ENCODE results near the gene POFUT2. TPM values are rescaled to one million over a fixed set of nuclear protein-coding genes. Genes with fewer than 3 reads are reported as not detected.
A peak's percentile ranks its signal among the peaks of the same experiment; 100 is the strongest.

The POFUT2 gene
- total RNA-seq, 4 donors from 2014 or later: 10.7 to 46.9 (median 20.0) TPM

DNA sequence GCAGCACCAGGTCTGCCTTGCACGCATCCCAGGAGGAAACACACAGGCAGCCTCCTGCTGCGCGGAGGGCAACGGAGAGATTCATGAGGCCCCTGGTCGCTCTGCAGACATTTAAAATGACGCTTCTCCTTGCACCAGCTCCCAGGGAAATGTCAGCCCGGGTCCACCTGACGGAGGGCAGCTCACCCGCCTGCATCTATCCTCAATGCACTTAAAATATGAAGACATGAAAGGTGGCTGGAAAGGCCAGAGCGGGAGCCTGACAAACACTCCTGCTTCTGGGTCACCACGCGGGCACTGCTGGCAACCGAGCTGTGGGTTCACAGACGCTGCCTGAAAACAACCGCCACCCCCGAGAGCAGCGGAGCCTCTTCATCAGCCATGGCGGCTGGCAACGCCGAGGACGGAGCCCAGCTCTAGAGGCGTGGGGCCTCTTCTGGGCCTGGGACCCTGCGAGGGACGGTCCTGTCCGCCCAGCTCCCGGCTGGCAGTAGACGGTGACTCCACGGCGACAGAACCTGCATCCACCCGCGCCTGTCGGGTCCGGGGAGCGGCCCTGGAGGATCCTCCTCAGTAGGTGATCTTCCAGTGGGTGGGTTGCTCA is 22.7 kb downstream of the POFUT2 start:
- peak; percentile 59 to 66 for DNase-seq (ENCODE audit: low spot score in 2 of 2)
- Histone ChIP-seq H3K36me3 (peaks cover 62% of the 10 kb centered on the region), H3K27me3 (no peaks in the 10 kb centered on the region), H3K27ac (no peak overlapping the region), H3K4me1 (no peaks in the 10 kb centered on the region), H3K9me3 (no peaks in the 10 kb centered on the region), H3K4me3 (no peak overlapping the region)
- TF ChIP-seq, protein P1, sequence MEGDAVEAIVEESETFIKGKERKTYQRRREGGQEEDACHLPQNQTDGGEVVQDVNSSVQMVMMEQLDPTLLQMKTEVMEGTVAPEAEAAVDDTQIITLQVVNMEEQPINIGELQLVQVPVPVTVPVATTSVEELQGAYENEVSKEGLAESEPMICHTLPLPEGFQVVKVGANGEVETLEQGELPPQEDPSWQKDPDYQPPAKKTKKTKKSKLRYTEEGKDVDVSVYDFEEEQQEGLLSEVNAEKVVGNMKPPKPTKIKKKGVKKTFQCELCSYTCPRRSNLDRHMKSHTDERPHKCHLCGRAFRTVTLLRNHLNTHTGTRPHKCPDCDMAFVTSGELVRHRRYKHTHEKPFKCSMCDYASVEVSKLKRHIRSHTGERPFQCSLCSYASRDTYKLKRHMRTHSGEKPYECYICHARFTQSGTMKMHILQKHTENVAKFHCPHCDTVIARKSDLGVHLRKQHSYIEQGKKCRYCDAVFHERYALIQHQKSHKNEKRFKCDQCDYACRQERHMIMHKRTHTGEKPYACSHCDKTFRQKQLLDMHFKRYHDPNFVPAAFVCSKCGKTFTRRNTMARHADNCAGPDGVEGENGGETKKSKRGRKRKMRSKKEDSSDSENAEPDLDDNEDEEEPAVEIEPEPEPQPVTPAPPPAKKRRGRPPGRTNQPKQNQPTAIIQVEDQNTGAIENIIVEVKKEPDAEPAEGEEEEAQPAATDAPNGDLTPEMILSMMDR (IDR thresholded peaks at IDR 0.05): no peak
- TF ChIP-seq EP300 (IDR thresholded peaks at IDR 0.05) (no peak), POLR2A (IDR thresholded peaks at IDR 0.05) (no peak), POLR2AphosphoS5 (IDR thresholded peaks at IDR 0.05) (no peak)
- WGBS: 81% methylated on average over 14 of the region's 34 CpGs

DNA sequence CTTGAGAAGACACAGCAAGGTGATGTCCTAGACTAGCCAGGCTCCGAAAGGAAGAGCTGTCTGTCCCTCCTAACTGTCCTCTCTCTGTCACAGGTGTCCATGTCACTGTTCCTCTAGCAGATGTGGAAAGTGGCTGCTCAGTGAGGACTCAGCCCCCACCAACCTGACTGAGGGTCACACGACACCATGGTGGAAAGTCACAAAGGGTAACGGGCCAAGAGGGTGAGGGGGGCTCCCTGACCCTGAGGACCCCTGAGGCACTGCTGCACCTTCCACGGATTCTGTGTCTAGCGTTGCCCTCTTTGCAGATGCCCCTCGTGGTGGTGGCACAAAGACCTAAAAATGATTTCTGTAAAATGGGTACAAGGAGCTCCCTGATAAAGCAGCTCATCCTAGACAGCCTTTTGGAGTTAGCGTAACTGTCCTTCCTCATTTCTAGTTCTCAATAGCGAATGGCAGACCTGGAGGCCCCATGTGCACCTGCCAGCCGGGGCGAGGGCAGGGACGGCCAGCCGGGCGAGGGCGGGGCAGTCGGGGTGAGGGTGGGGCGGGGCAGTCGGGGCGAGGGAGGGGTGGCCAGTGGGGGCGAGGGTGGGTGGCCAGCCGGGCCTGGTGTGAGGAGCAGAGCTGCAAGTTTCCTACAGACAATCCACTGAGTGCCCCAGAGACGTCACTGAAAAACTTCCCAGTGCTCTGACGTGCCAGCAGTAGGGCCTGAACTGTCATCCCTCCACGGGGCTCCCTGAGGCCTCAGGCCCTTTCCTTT is 23.4 kb downstream of the POFUT2 start:
- DNase-seq (ENCODE audit: low spot score in 2 of 2): peak; percentile 40 to 70
- Histone ChIP-seq H3K4me3 (no peak overlapping the region), H3K36me3 (peaks cover 57% of the 10 kb centered on the region), H3K4me1 (no peaks in the 10 kb centered on the region), H3K9me3 (no peaks in the 10 kb centered on the region), H3K27ac (no peak overlapping the region), H3K27me3 (peaks cover 1% of the 10 kb centered on the region)
- 90% methylated on average over 21 of the region's 23 CpGs for WGBS
- TF ChIP-seq, protein P1 (IDR thresholded peaks at IDR 0.05): no peak
- TF ChIP-seq POLR2AphosphoS5 (IDR thresholded peaks at IDR 0.05): no peak
- no peak for TF ChIP-seq EP300 (IDR thresholded peaks at IDR 0.05)
- no peak for TF ChIP-seq POLR2A (IDR thresholded peaks at IDR 0.05)

DNA sequence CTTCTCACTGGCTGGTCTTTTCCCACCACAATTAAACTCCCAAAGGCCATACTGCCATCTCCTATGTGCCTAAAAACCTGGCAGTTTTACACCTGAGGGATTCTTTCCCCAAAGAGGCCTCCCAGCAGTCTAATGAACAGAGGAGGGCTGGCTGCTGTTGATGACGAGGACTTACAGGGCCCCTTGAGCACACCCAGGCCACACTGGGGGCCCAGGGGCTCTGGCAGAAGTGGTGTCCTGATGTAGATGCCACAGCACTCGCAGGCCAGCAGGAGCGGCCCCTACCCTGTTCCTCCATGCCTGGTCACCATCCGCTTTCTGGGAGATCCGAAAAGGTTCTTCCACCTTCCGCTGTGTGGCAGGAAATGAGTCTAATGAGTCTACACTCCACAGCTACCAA is 24.2 kb downstream of the POFUT2 start:
- TF ChIP-seq POLR2AphosphoS5 (IDR thresholded peaks at IDR 0.05) (no peak), POLR2A (IDR thresholded peaks at IDR 0.05) (no peak), EP300 (IDR thresholded peaks at IDR 0.05) (no peak)
- TF ChIP-seq, protein P1 (IDR thresholded peaks at IDR 0.05): no peak
- DNase-seq (ENCODE audit: low spot score in 2 of 2): peak in 1 of 2 donors; percentile 36
- peaks cover 57% of the 10 kb centered on the region for H3K36me3 ChIP-seq

DNA sequence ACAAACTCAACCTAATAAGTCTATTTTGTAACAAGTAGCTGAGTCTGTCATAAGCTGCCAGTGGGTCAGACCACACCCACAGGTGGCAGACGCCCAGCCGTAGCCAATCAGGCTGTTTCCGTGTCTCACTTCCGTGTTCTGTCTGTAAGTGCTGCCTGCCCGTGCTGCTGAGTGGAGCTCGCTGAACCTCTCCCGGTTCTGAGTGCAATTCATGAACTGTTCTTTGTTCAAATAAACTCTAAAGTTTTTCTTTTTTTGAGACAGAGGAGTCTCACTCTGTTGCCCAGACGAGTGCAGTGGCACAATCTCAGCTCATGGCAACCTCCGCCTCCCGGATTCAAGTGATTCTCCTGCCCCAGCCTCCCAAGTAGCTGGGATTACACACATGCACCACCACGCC is 25.1 kb downstream of the POFUT2 start:
- WGBS: 75% methylated on average over 11 of the region's 11 CpGs
- no peaks in the 10 kb centered on the region for H3K9me3 ChIP-seq
- H3K27ac ChIP-seq: no peak overlapping the region
- peaks cover 48% of the 10 kb centered on the region for H3K36me3 ChIP-seq
- TF ChIP-seq POLR2A (IDR thresholded peaks at IDR 0.05): no peak
- TF ChIP-seq, protein P1 (IDR thresholded peaks at IDR 0.05): no peak
- no peaks in the 10 kb centered on the region for H3K4me1 ChIP-seq
- no peak overlapping the region for H3K4me3 ChIP-seq
- H3K27me3 ChIP-seq: peaks cover 17% of the 10 kb centered on the region
- DNase-seq (ENCODE audit: low spot score in 2 of 2): peak; percentile 60 to 81

More for the DNA sequence above, 24.2 kb downstream of the POFUT2 start:
- Histone ChIP-seq H3K9me3 (no peaks in the 10 kb centered on the region), H3K27ac (no peak overlapping the region), H3K4me3 (no peak overlapping the region), H3K4me1 (no peaks in the 10 kb centered on the region), H3K27me3 (peaks cover 9% of the 10 kb centered on the region)
- 88% methylated on average over 6 of the region's 6 CpGs for WGBS

DNA sequence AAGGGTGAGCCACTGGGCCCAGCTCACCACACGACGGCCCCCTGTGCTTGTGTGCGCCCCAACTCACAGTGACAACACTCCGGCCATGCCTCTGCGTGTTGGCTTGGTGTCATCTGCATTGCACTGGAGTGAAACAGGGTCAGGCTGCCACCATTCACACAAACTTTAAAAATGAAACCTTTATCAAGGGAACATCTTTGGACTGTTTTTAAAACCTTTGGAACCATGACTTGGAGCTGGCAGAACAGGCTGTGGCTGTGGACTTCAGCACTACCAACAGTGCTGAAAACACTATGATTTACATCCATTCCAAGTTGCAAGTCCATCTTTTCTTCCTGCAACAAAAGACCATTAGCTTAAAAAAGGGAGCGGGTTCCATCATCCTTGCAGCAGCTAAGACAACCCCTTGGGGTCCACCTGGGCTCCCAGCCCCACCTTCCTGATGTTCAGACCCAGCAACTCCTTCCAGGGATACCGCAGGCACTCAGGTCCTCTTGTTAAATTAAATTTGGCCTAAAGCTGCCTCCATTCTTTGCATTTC is 25.6 kb downstream of the POFUT2 start:
- H3K4me3 ChIP-seq: no peak overlapping the region
- peak in 1 of 2 donors; percentile 15 for DNase-seq (ENCODE audit: low spot score in 2 of 2)
- no peak for TF ChIP-seq POLR2AphosphoS5 (IDR thresholded peaks at IDR 0.05)
- no peaks in the 10 kb centered on the region for H3K9me3 ChIP-seq
- H3K36me3 ChIP-seq: peaks cover 43% of the 10 kb centered on the region
- H3K27ac ChIP-seq: no peak overlapping the region
- 94% methylated on average over 7 of the region's 7 CpGs for WGBS
- H3K27me3 ChIP-seq: peaks cover 22% of the 10 kb centered on the region
- no peaks in the 10 kb centered on the region for H3K4me1 ChIP-seq
